KG1 (cell line): ENCODE results near the gene WDR1.

Experiments used
- DNase-seq: peaks from one replicate; lab custom pipeline; 2025; lab: John Stamatoyannopoulos, UW

WDR1 gene

DNA sequence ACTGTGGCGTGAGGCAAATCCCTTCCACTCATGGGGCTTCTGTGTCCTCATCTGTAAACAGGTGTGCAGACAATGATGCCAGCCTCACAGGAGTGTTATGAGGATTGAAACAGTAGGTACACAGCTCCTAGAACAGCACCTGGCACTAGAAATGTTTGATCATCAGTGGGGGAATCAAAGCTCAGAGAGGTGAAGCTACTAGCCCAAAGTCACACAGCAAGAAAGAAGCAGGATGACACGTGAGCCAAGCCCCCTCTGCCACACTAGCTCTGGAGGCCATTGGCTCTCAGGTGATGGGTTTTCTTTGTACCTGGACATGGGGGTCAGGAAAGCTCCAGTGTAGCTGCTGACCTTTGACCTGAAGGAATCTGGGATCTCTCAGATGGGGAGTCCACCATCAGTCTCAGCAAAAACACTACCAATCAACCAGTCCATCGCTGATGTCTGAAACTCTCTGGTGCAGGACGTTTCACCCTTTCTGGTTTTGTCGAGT is 81.9 kb downstream of the WDR1 start:
- no peak for DNase-seq

DNA sequence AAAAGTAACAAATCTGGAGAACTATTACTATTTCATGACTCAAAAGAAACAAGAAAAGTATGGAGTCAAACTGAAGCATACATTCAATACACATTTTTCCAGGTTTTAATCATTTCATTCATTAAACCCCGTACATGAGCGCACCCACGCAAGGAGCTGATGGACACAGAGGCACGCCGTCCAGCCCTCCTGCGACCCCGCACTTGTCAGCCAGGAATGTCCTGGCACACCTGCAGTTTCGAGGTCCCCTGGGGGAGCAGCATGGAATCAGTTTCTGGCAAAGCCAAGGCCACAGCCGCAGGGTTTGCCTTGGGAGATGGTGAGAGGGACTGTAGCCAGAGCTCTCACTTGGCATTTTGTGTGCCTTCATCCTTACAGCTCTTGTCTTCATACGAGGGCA is 82.5 kb downstream of the WDR1 start:
- DNase-seq: no peak

GRCh38 chr4:10033191-10033881 is 83.3 kb downstream of the WDR1 start:
- DNase-seq: no peak

- DNase-seq: no peak
Observed at GRCh38 chr4:10032625-10033024, 84.0 kb downstream of the WDR1 start.

DNA sequence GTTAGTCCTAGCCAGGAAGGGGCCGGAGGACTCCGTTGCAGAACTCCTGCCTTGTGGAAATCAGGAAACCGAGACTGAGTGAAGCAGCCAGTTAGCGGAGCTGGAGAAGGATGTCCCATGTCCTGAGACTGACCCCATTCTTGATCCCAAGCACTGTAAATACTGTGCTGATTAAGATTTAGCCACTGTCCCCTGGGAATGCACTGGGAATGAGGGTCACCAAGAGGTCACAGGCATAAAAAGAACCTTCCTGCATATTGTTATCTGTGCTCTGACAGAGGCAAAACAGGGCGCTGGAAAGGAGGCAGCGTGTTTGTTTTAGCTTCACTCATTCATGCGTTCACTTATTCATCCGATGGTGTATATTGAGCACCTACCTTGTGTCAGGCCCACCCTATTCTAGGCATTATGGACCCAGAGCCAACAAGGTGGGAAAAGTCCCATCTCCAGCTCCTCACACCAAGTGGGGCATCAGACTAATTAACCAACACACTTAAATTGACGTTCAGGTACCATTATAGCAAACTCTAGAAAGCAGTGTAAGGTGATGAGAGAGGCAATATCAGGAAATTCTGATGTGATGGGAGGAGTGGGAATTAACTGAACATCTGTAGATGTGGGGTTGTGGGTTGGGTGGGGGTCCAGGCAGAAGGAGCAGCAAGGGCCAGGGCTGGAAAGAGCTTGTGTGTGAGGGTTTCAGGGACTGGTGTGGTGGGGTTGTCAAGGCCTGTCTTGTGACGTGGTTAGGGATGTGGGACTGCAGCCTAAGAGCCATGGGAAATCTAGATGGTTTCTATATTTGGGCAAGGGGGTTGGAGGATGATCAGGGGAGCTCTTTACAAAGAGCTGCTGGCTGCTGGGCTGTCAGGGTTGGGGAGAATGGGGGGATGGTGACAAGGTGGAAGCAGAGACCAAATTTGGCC is 84.7 kb downstream of the WDR1 start:
- DNase-seq: no peak

DNA sequence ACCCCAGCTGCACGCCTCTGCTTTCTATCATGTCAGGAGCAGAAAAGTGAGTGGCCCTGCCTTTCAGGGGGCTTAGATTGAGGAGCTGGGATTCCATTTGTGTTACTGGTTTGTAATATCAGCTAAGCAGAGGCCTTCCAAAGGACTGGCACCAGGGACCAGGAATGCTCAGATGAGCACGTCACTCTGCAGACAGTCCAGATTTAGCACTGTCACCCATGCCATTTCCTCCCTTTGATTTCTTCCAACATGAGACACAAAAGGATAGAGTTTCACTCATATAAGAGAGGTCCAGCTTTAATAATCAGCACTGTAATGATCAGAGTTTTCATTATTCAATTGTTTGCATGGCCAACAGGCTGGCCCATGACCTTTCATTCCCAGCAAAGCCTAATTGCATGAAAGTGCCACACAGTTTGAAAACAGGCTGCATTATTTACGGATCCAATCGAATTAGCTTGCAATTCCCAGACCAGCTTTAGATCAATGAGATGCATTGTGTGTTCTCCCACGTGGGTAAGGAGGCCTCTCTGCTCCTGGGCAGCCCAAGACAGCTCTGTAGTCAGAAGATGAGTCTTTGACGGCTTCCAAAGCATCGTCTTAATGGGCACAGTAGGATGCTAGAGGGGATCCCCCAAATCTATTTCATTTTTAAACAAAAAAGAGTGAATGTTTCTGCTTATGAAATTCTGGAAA is 85.5 kb downstream of the WDR1 start:
- DNase-seq: no peak

GRCh38 chr4:10029403-10029802 is 87.2 kb downstream of the WDR1 start:
- no peak for DNase-seq

DNA sequence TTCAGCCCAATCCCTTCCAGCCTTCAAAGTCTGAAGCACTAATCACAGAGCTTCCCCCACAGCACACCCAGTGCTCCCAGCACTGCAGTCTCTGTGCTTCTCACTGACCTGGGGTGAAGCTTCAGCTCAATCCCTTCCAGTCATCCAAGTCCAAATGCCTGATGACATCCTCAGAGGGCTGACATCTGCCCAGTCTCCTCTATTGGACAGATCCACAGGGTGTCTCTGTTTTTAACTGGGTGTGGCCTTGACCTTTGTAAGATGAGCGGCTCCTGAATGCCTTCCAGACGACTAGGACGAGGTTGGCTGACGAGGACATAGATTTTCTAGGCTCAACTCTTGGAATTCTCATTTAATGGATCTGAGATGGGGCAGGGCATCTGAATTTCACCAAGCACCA is 87.7 kb downstream of the WDR1 start:
- no peak for DNase-seq

- no peak for DNase-seq
Observed at GRCh38 chr4:10026485-10026884, 90.1 kb downstream of the WDR1 start.

GRCh38 chr4:10025230-10025806 is 91.3 kb downstream of the WDR1 start:
- DNase-seq: no peak
